GM18508 (cell line): ENCODE results near the gene RUNX3.
"Not testable (repeated sequence)": the region's sequence is repeated elsewhere in the genome, so short reads cannot be mapped to it uniquely, and the experiment has no call there.

Source experiments
- ATAC-seq: cut with Tn5 transposase; IDR thresholded peaks from one replicate; pipeline ENCODE4 v1.9.1; 2021; ENCODE audit warnings: moderate number of reproducible peaks; ENCODE audit not compliant: insufficient read depth, unreplicated experiment

The RUNX3 gene

DNA sequence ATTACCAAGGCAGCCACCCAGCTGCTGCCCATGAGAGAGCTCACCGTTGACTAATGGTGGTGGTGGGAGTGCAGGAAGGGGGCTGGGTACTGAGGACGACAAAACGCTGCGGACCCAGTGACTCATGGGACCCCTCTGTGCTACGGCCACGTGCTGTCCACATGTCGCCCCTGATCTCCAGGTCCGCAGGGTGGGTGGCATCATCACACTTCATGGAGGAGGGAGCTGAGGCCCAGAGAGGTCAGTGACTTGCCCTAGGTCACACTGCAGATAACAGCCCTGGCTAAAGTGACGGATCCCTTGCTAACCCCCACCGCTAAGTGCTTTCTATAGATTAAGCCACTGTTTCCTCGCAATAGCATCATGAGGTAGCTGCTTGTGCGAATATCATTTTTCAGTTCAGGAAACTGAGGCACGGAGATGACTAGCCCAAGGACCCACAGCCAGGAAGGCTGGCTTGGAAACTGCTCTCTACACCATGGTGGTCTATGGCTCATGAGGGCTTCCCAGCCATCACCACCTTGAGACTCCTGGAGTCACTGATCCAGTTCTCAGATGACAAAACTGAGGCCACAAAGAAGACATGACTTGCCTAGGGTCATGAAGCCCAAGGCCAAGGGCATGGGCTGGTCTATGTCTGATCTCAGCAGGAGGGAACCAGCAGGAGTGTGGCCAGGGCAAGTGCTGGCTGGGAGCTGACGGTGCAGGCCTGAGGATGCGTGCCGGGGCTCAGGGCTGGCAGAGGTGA, 12.6 kb downstream of the RUNX3 start:
- no peak for ATAC-seq

DNA sequence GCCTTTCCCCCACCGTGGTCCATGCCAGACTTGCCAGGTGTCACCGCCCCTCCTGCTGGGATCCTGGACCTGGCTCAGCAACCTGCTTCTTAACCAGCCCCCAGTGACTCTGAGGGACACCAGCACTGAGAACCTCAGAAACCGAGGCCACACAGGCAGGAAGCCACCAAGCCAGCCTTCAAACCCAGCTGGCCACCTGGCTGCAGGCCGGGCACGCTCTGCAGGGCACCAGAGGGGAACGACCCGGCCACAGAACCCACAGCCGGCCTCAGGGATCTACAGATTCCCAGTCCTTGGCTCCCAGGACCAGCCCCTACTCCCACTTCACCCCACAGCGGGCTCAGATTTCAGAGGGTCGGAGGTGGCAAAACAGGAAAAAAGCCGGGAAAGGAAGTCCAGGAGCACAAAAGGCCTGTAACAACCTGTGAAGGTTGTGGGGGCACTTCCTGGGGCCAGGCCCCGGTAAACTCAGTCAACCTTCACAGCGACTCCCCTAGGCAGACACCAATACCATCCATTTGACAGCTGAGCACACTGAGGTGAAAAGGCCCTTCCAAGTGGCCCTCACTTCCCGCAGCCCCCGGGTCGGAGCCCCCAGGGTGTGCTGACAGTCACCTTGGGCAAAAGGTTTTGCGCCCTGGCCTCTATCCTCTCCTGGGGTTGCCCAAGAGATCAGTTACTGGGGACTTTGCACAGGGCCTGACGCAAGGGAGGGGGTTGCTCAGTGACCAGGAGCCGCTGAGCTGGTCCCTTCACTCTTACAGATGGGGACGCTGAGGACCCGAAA, 14.1 kb downstream of the RUNX3 start:
- no peak for ATAC-seq

GRCh38 chr1:24914226-24915069, 15.6 kb downstream of the RUNX3 start:
- ATAC-seq: no peak

DNA sequence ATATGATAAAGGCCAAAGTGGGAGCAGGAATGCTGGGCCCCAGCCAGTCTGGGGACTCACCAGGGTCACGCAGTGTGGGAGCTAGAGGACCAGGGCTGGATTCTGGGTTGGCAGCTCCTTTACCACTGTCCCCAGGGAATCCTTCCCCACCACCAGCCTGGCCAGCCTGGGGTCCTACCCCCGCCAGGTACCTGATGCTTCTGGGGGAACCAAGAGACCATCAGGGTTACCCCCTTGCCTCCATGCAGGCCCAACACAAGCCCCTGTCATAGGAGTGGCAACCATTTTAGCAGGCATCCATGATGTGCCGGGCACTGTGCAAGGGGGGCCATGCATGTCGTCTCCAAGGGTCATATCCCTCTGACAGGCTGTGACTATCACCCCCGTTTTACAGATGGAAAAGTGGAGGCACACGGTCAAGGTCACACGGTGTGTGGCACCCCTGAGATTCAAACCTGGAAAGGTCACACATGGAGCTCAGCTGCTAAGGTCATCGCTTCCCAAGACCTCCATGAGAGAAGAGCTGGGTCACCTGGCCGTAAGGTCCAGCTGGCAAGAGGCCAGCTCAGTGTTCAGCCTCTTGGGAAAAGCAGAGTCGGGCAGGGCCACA, 16.4 kb downstream of the RUNX3 start:
- no peak for ATAC-seq

GRCh38 chr1:24913274-24913604, 16.8 kb downstream of the RUNX3 start:
- no peak for ATAC-seq

- no peak for ATAC-seq
These were observed 17.5 kb downstream of the RUNX3 start for GRCh38 chr1:24912376-24913273.

- no peak for ATAC-seq
These were observed 18.4 kb downstream of the RUNX3 start for GRCh38 chr1:24911651-24912155.

GRCh38 chr1:24910751-24911650, 19.1 kb downstream of the RUNX3 start:
- no peak for ATAC-seq

GRCh38 chr1:24910210-24910609, 19.9 kb downstream of the RUNX3 start:
- no peak for ATAC-seq

DNA sequence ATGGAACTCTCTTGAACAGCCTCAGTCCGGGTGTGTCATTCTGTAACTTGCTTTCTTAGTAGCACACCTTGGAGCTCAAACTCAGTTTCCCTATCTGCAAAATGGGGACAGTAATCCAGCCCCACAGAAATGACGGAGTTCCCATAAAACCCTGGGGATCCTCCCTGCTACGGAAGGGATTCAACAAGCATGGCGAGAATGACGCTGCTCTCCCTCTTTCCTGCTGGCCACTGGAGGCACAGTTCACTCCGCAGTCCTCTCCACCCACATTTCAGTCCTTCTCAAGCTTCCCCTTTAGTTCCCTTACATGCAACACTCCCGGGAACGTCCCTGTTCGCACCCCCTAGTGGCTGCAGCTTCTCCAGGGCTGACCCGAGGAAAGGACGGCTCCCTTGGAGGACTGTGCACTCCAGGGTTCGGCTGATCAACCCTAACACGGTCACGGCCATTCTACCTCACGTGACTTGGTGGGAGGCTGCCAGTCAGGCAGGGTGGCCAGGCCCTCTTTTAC, 20.6 kb downstream of the RUNX3 start:
- no peak for ATAC-seq

DNA sequence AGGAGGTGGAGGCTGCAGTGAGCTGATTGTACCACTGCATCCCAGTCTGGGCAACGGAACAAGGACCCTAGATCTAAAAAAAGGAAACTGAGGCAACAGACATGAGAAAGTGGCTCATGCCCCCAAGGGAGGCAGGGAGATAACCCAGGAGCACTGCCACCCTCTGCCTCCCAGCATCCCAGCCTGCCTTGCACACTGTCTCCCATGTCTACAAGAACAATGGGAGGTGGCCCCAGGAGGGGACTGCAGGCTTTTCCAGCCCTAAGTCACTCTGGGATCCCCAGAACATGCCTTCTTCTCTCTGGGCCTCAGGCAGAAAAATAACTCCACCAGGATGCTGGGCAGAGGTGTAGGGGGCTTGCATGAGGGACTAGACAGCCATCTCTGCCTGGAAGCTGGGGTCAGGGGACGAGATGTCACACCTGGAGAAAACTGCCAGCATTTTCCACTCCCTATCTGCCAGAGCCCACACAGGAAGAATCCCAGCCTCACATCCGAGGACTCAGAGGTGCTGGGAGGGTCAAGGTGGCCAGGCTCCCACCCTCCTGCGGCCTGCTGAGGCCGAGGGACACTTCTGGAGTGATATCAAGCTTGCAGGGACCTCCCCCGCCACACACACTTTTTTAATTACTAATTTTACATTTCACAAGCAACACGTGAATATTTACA, 21.4 kb downstream of the RUNX3 start:
- no peak for ATAC-seq

DNA sequence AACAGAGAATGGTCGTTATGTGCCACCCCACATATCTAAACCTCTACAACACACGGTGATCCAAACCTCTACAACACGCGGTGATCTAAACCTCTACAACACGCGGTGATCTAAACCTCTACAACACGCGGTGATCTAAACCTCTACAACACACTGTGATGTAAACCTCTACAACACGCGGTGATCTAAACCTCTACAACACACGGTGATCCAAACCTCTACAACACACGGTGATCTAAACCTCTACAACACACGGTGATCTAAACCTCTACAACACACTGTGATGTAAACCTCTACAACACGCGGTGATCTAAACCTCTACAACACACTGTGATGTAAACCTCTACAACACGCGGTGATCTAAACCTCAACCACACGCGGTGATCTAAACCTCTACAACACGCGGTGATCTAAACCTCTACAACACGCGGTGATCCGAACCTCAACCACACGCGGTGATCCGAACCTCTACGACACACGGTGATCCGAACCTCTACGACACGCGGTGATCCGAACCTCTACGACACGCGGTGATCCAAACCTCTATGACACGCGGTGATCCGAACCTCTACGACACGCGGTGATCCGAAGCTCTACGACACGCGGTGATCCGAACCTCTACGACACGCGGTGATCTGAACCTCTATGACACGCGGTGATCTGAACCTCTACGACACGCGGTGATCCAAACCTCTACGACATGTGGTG, 22.3 kb downstream of the RUNX3 start:
- not testable (repeated sequence) for ATAC-seq

DNA sequence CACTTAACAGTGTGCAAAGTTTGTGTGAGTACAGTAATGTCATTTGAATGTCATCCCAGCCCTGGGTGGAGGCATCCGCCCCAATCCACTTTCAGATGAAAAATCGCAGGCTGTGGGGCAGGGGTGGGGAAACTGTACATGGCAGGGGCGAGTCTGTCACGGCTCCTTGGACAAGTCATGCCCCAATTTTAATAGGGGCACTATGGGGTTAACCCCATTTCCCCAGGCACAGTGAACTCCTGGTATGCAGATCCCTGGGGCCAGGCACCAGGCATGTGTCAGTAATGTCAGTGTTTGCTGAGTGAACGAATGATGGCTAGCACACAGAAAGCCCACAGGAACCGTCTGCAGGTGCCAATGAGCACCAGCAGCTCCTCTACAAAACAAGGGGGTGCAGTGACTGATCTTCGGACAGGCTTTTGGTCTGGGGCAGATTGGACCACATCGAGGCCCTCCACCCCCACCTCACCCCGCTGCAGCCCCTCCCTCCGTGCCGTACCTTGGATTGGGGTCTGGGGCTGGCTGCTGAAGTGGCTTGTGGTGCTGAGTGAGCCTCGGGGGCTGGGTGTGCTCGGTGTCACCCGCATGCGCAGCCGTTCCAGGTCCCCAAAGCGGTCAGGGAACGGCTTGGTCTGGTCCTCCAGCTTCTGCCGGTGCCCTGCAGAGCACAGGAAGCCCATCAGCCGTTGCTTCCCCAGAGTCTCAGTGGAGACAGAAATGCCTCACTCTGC, 23.2 kb downstream of the RUNX3 start:
- no peak for ATAC-seq

DNA sequence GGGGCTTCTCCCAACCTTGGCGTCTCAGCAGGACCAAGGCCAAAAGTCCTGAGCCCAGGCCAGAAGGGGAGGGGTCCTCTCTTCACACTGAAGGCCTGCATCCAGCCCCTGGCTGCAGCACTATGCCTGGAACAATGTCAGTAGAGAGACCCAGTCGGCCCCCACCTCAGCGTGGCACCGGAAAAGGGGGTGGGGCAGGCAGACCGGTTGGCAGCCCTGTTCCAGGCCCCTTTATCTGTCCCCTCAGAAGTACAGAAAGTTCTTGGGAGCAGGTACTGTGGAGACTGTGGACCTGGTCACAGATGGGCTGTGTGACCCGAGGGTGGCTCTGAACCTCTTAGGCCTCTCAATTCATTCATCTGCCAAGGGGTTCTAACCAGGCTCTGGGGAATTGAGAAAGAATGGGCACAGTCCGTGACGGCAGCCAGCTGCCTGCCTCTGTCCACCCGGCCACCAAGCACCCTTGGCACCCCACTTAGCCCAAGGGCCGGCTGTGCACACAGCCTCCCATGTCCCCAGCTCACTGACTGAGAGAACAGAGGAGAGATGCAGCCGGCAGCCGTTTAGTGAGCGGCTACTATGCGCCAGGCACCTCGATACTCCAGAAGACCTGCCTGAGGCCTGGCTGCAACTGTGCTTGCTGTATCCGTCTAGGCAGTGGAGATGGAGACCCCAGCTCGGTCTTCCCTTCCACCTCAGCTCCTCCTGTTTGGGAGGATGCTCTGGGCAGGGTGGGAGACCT, 23.9 kb downstream of the RUNX3 start:
- ATAC-seq: no peak

DNA sequence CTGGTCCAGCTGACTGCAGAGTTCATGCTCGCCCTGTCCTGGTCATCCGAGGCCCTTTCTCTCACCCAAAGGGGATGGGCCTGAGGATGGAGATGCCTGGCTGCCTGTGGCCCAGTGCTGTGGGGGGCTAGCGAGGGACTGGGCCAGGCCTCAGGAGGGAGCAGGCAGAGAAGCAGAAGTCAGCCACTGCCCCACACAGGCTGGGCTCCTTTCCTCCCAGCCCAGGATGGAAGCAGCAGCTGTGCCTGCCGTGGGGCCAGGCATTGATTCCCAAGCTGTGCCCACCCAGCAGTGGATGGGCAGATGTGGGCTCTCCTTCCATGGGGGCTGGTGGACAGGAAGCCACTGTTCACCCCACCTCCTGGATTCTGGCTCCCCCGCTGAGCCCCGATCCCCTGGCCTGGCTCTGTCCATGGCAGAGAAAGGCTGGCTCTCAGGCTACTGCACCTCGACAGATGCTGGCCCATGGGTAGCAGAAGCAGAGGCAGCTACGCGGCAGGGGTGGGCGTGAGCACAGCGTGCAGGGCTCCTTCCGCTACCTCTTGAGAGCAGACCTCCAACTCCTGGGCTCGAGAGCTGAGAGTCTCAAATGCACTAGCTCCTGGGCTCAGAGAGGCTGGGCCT, 24.6 kb downstream of the RUNX3 start:
- no peak for ATAC-seq
